Liver (tissue), 9 donors: ENCODE data around the gene MLEC. TPM values are rescaled to one million over a fixed set of nuclear protein-coding genes. Genes with fewer than 3 reads are reported as not detected.
A peak's percentile ranks its signal among the peaks of the same experiment; 100 is the strongest.
"Not testable (repeated sequence)": the region's sequence is repeated elsewhere in the genome, so short reads cannot be mapped to it uniquely, and the experiment has no call there.

Source experiments
- DNase-seq: peaks from one replicate; pipeline ENCODE4 v3.0.0-alpha.2; 2017; ENCODE audit warnings: low spot score
- H3K27ac ChIP-seq, 2 donors: one replicate each; pipeline ENCODE4 v1.7.0; 2013; ENCODE audit warnings: inconsistent platforms in 2 of 2, low read length in 2 of 2, control low read depth in 1 of 2, low read depth in 1 of 2, mild to moderate bottlenecking in 1 of 2
- H3K27me3 ChIP-seq, 4 donors: one replicate each; pipeline versions ENCODE4 v1.6.1 to v1.7.0; 2013; ENCODE audit warnings: low read length in 3 of 4, inconsistent platforms in 1 of 4, mild to moderate bottlenecking in 1 of 4, moderate library complexity in 1 of 4; ENCODE audit not compliant: control insufficient read depth in 4 of 4, insufficient read depth in 4 of 4
- H3K36me3 ChIP-seq, 4 donors: one replicate each; pipeline versions ENCODE4 v1.6.1 to v1.7.0; 2013; ENCODE audit warnings: low read length in 3 of 4, mild to moderate bottlenecking in 3 of 4, low read depth in 1 of 4, moderate library complexity in 1 of 4; ENCODE audit not compliant: control insufficient read depth in 4 of 4, insufficient read depth in 3 of 4
- H3K4me1 ChIP-seq, 4 donors: one replicate each; pipeline versions ENCODE4 v1.6.1 to v1.7.0; 2013; ENCODE audit warnings: low read length in 3 of 4, mild to moderate bottlenecking in 3 of 4, moderate library complexity in 1 of 4; ENCODE audit not compliant: control insufficient read depth in 4 of 4, insufficient read depth in 4 of 4
- H3K4me3 ChIP-seq, 3 donors: one replicate each; pipeline versions ENCODE4 v1.6.1 to v1.7.0; 2013; ENCODE audit warnings: low read length in 3 of 3, control low read depth in 1 of 3, low read depth in 1 of 3, mild to moderate bottlenecking in 1 of 3
- H3K9ac ChIP-seq, 2 donors: one replicate each; pipeline ENCODE4 v1.7.0; 2013; ENCODE audit warnings: low read length in 2 of 2, mild to moderate bottlenecking in 2 of 2, moderate library complexity in 2 of 2, control low read depth in 1 of 2, low read depth in 1 of 2
- H3K9me3 ChIP-seq, 4 donors: one replicate each; pipeline versions ENCODE4 v1.6.1 to v1.7.0; 2013; ENCODE audit warnings: low read length in 3 of 4; ENCODE audit not compliant: control insufficient read depth in 4 of 4
- EGR1 ChIP-seq, 2 donors: IDR thresholded peaks; 2 replicates each; pipeline ENCODE4 v1.6.1; 2016 to 2018; ENCODE audit warnings: antibody characterized with exemption in 2 of 2, low read depth in 2 of 2
- FOXA1 ChIP-seq: IDR thresholded peaks from 2 replicates; pipeline ENCODE4 v1.6.1; 2016; ENCODE audit warnings: antibody characterized with exemption
- FOXA2 ChIP-seq: IDR thresholded peaks from 2 replicates; pipeline ENCODE4 v1.6.1; 2016; ENCODE audit warnings: antibody characterized with exemption
- GABPA ChIP-seq, 2 donors: IDR thresholded peaks in 1 of 2; conservative IDR thresholded peaks in 1 of 2; 2 replicates each; pipeline ENCODE4 v1.6.1; 2016; ENCODE audit warnings: antibody characterized with exemption in 2 of 2, mild to moderate bottlenecking in 1 of 2, moderate library complexity in 1 of 2
- HNF4A ChIP-seq, 2 donors: conservative IDR thresholded peaks; 2 replicates each; pipeline ENCODE4 v1.6.1; 2016; ENCODE audit warnings: antibody characterized with exemption in 2 of 2, mild to moderate bottlenecking in 2 of 2
- HNF4G ChIP-seq: IDR thresholded peaks from 2 replicates; pipeline ENCODE4 v1.6.1; 2016; ENCODE audit warnings: antibody characterized with exemption
- JUND ChIP-seq, 2 donors: IDR thresholded peaks; 2 replicates each; pipeline ENCODE4 v1.6.1; 2016; ENCODE audit warnings: antibody characterized with exemption in 2 of 2
- NR2F2 ChIP-seq: IDR thresholded peaks from 2 replicates; pipeline ENCODE4 v1.6.1; 2016; ENCODE audit warnings: antibody characterized with exemption
- RAD21 ChIP-seq, 2 donors: IDR thresholded peaks; 2 replicates each; pipeline ENCODE4 v1.6.1; 2016; ENCODE audit warnings: antibody characterized with exemption in 2 of 2, mild to moderate bottlenecking in 2 of 2
- RXRA ChIP-seq, 2 donors: IDR thresholded peaks; 2 replicates each; pipeline ENCODE4 v1.6.1; 2017 to 2018; ENCODE audit warnings: antibody characterized with exemption in 2 of 2, mild to moderate bottlenecking in 1 of 2
- SP1 ChIP-seq: IDR thresholded peaks from 2 replicates; pipeline ENCODE4 v1.6.1; 2018; ENCODE audit warnings: antibody characterized with exemption, mild to moderate bottlenecking
- TAF1 ChIP-seq: conservative IDR thresholded peaks from 2 replicates; pipeline ENCODE4 v1.6.1; 2016; ENCODE audit warnings: antibody characterized with exemption, mild to moderate bottlenecking
- YY1 ChIP-seq: IDR thresholded peaks from 2 replicates; pipeline ENCODE4 v1.6.1; 2016; ENCODE audit warnings: antibody characterized with exemption, mild to moderate bottlenecking
- WGBS: extraction: QIAGEN DNeasy Blood & Tissue Kit; methylation state at CpG from one replicate; pipeline ENCODE4 v1.1.7; 2013; 5-methylcytosine and 5-hydroxymethylcytosine counted together
- polyA plus RNA-seq, 2 donors: library from polyadenylated mRNA; stranded (reverse) in 1 of 2; unstranded in 1 of 2; fragments of 200-250 nt in 1 of 2; fragments of >200 nt in 1 of 2; fragmentation: Nextera tagmentation in 1 of 2; extraction: Ambion mirVana in 1 of 2; gene quantifications; one replicate each; pipeline versions ENCODE4 v1.2.1 to v1.2.3, GENCODE V29; 2013 to 2015
- total RNA-seq, 2 donors: library from RNA; depleted of rRNA; stranded (reverse); fragments of >200 nt; gene quantifications; one replicate each; pipeline ENCODE4 v1.2.3, GENCODE V29; 2014
- TF ChIP-seq, protein P1 (sequence below): IDR thresholded peaks from 2 replicates; pipeline ENCODE4 v1.6.1; 2016; ENCODE audit warnings: antibody characterized with exemption
- TF ChIP-seq, protein P2 (sequence below): fragments of 150-350 bp; IDR thresholded peaks from 2 replicates; pipeline ENCODE4 v1.5.1; 2017; ENCODE audit warnings: improper control_type of control experiment, low read depth, low read length; ENCODE audit not compliant: missing input control
- TF ChIP-seq, protein P3 (sequence below): IDR thresholded peaks from 2 replicates; pipeline ENCODE4 v1.6.1; 2016; ENCODE audit warnings: antibody characterized with exemption
- TF ChIP-seq, protein P4 (sequence below): IDR thresholded peaks from 2 replicates; pipeline ENCODE4 v1.6.1; 2016; ENCODE audit warnings: antibody characterized with exemption
- TF ChIP-seq, protein P5 (sequence below): IDR thresholded peaks from 2 replicates; pipeline ENCODE4 v1.6.1; 2016; ENCODE audit warnings: antibody characterized with exemption, mild to moderate bottlenecking
- donor health status: healthy.
- donor health status: healthy.
- donor health status: healthy.
- donor health status: healthy.
- donor health status: healthy.

MLEC gene
- total and polyA plus RNA-seq, 4 donors = 61.4 to 170 (median 115) TPM

DNA sequence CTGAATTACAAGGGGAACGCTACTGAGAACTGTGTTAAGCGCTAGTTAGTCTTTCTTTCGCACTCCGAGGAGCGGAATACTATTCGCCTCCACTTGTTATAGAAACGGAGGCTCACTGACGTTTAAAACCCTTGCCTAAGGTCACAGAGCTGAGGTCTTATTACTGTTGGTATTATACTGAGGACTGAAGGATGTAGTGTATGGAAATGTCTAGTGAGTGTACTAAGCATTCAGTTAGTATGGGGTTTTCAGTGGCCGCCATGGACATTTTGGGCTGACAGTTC, 39.5 kb downstream of the MLEC start:
- H3K9ac ChIP-seq = peak overlapping the region; percentile 57 to 61
- TF ChIP-seq RAD21 (IDR thresholded peaks at IDR 0.05) (no peak), TAF1 (no peak), FOXA2 (no peak), SP1 (no peak)
- TF ChIP-seq, protein P1, sequence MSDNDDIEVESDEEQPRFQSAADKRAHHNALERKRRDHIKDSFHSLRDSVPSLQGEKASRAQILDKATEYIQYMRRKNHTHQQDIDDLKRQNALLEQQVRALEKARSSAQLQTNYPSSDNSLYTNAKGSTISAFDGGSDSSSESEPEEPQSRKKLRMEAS = no peak
- H3K4me3 ChIP-seq = peak overlapping the region; percentile 81 to 92 (median 85)
- no peaks in the 10 kb centered on the region for H3K27me3 ChIP-seq
- H3K4me1 ChIP-seq = peaks cover 8 to 45% (median 31%) of the 10 kb centered on the region in 4 donors
- DNase-seq = no peak
- H3K36me3 ChIP-seq = peaks cover 7 to 22% (median 12%) of the 10 kb centered on the region in 4 donors
- H3K9me3 ChIP-seq = no peaks in the 10 kb centered on the region
- peak overlapping the region; percentile 74 to 82 for H3K27ac ChIP-seq
- WGBS = 47% methylated on average over 9 of the region's 9 CpGs

DNA sequence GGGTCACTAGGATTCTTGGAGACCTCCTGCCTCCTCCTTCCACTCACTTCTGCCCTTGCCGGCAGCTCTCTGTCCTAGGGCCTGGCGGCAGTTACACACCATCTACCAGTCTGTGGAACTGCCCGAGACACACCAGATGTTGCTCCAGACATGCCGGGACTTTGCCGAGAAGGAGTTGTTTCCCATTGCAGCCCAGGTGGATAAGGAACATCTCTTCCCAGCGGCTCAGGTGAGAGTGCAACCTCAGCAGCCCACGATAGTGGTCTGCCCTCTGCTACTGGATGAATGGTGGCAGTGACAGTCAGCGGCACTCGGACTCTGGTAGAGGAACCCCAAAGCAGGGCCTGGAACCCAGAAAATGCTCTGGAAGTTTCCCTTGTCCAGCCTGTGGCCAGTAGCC, 40.0 kb downstream of the MLEC start:
- no peak for TF ChIP-seq SP1
- no peak for TF ChIP-seq EGR1 (IDR thresholded peaks at IDR 0.05; ENCODE audit: low read depth in 2 of 2)
- TF ChIP-seq GABPA (IDR thresholded peaks at IDR 0.05 in 1 of 2, conservative IDR thresholded peaks at IDR 0.05 in 1 of 2) = no peak
- TF ChIP-seq FOXA1 = no peak
- TF ChIP-seq, protein P2, sequence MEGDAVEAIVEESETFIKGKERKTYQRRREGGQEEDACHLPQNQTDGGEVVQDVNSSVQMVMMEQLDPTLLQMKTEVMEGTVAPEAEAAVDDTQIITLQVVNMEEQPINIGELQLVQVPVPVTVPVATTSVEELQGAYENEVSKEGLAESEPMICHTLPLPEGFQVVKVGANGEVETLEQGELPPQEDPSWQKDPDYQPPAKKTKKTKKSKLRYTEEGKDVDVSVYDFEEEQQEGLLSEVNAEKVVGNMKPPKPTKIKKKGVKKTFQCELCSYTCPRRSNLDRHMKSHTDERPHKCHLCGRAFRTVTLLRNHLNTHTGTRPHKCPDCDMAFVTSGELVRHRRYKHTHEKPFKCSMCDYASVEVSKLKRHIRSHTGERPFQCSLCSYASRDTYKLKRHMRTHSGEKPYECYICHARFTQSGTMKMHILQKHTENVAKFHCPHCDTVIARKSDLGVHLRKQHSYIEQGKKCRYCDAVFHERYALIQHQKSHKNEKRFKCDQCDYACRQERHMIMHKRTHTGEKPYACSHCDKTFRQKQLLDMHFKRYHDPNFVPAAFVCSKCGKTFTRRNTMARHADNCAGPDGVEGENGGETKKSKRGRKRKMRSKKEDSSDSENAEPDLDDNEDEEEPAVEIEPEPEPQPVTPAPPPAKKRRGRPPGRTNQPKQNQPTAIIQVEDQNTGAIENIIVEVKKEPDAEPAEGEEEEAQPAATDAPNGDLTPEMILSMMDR = no peak
- no peak for TF ChIP-seq HNF4A (conservative IDR thresholded peaks at IDR 0.05)
- no peak for TF ChIP-seq JUND (IDR thresholded peaks at IDR 0.05)
- TF ChIP-seq FOXA2 = no peak
- TF ChIP-seq, protein P3, sequence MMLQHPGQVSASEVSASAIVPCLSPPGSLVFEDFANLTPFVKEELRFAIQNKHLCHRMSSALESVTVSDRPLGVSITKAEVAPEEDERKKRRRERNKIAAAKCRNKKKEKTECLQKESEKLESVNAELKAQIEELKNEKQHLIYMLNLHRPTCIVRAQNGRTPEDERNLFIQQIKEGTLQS = no peak
- no peak for TF ChIP-seq TAF1
- no peak for TF ChIP-seq RXRA (IDR thresholded peaks at IDR 0.05)
- TF ChIP-seq, protein P1 = no peak
- TF ChIP-seq, protein P4, sequence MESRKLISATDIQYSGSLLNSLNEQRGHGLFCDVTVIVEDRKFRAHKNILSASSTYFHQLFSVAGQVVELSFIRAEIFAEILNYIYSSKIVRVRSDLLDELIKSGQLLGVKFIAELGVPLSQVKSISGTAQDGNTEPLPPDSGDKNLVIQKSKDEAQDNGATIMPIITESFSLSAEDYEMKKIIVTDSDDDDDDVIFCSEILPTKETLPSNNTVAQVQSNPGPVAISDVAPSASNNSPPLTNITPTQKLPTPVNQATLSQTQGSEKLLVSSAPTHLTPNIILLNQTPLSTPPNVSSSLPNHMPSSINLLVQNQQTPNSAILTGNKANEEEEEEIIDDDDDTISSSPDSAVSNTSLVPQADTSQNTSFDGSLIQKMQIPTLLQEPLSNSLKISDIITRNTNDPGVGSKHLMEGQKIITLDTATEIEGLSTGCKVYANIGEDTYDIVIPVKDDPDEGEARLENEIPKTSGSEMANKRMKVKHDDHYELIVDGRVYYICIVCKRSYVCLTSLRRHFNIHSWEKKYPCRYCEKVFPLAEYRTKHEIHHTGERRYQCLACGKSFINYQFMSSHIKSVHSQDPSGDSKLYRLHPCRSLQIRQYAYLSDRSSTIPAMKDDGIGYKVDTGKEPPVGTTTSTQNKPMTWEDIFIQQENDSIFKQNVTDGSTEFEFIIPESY = no peak
- TF ChIP-seq YY1 = no peak
- TF ChIP-seq HNF4G = no peak
- TF ChIP-seq, protein P5, sequence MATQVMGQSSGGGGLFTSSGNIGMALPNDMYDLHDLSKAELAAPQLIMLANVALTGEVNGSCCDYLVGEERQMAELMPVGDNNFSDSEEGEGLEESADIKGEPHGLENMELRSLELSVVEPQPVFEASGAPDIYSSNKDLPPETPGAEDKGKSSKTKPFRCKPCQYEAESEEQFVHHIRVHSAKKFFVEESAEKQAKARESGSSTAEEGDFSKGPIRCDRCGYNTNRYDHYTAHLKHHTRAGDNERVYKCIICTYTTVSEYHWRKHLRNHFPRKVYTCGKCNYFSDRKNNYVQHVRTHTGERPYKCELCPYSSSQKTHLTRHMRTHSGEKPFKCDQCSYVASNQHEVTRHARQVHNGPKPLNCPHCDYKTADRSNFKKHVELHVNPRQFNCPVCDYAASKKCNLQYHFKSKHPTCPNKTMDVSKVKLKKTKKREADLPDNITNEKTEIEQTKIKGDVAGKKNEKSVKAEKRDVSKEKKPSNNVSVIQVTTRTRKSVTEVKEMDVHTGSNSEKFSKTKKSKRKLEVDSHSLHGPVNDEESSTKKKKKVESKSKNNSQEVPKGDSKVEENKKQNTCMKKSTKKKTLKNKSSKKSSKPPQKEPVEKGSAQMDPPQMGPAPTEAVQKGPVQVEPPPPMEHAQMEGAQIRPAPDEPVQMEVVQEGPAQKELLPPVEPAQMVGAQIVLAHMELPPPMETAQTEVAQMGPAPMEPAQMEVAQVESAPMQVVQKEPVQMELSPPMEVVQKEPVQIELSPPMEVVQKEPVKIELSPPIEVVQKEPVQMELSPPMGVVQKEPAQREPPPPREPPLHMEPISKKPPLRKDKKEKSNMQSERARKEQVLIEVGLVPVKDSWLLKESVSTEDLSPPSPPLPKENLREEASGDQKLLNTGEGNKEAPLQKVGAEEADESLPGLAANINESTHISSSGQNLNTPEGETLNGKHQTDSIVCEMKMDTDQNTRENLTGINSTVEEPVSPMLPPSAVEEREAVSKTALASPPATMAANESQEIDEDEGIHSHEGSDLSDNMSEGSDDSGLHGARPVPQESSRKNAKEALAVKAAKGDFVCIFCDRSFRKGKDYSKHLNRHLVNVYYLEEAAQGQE = no peak
- TF ChIP-seq RAD21 (IDR thresholded peaks at IDR 0.05) = no peak
- no peak for TF ChIP-seq NR2F2
- Histone ChIP-seq H3K9me3 (no peaks in the 10 kb centered on the region), H3K36me3 (peaks cover 7 to 17% (median 11%) of the 10 kb centered on the region in 4 donors), H3K27me3 (no peaks in the 10 kb centered on the region), H3K4me3 (peak overlapping the region in 2 of 3 donors; percentile 18 to 92), H3K9ac (peak overlapping the region in 1 of 2 donors; percentile 61), H3K27ac (peak overlapping the region; percentile 19 to 50), H3K4me1 (peaks cover 8 to 41% (median 30%) of the 10 kb centered on the region in 4 donors)
- 81% methylated on average over 9 of the region's 9 CpGs for WGBS
- no peak for DNase-seq

DNA sequence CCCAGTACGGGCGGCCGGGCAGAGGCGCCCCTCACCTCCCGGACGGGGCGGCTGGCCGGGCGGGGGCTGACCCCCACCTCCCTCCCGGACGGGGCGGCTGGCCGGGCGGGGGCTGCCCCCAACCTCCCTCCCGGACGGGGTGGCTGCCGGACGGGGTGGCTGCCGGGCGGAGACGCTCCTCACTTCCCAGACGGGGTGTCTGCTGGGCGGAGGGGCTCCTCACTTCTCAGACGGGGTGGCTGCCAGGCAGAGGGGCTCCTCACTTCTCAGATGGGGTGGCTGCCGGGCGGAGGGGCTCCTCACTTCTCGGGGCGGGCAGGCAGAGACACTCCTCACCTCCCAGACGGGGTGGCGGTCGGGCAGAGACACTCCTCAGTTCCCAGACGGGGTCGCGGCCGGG, 45.2 kb downstream of the MLEC start:
- WGBS = 97% methylated on average over 35 of the region's 35 CpGs
- H3K27ac ChIP-seq, DNase-seq, H3K9me3 ChIP-seq, H3K9ac ChIP-seq, H3K4me3 ChIP-seq, H3K27me3 ChIP-seq: not testable (repeated sequence)
- peaks cover 12 to 20% (median 13%) of the 10 kb centered on the region in 4 donors for H3K36me3 ChIP-seq
- H3K4me1 ChIP-seq = peaks cover 1 to 19% (median 12%) of the 10 kb centered on the region in 4 donors
